Mammary epithelial cell (primary cell): ENCODE results near the gene TBP.

Experiments used
- CTCF ChIP-seq, 2 donors: IDR thresholded peaks in 1 of 2; conservative IDR thresholded peaks in 1 of 2; 2 replicates each; pipeline ENCODE4 v1.5.1; 2011 to 2012; ENCODE audit warnings: inconsistent platforms in 2 of 2, low read length in 2 of 2, mild to moderate bottlenecking in 2 of 2, control low read depth in 1 of 2, low read depth in 1 of 2; ENCODE audit not compliant: insufficient read depth in 1 of 2; ENCODE audit errors: extremely low read depth in 1 of 2
- EZH2 ChIP-seq: IDR thresholded peaks from 2 replicates; pipeline ENCODE4 v1.6.1; 2012; ENCODE audit warnings: low read length, inconsistent platforms, borderline replicate concordance

DNA sequence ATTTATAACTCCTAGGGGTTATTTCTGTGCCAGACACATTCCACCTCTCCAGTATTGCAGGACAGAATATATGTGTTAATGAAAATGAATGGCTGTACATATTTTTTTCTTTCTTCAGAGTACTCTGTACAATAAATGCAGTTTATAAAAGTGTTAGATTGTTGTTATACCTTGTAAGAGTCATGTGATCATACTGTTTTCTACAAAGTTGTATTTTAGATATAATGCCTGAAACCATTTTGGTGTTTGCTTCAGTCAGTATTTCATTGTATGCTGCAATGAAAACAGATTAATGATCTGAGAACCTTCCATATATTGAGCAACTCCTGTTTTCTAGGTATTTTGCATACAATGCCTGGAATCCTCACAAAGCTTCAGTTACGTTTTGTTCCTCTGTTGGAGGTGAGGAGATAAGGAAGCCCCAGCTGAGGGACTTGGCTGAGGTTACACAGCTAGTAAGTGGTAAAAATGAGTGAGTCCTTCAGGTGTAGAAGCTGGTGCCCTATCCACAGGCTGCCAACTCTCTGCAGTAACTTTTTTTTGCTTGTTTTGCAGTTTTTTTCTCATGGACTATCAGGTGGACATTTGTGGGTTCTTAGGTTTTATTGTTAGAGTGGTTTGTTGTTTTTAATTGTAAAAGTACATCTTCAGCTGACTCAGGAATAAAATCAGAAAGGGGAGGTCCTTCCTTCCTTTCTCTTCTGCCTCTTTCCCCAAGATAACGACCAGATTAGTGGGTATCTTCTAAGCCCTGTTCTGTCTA, 18.7 kb downstream of the TBP start:
- no peak for TF ChIP-seq EZH2
- no peak for TF ChIP-seq CTCF (conservative IDR thresholded peaks at IDR 0.05 in 1 of 2, IDR thresholded peaks at IDR 0.05 in 1 of 2; ENCODE audit: extremely low read depth in 1 of 2, insufficient read depth in 1 of 2, low read depth in 1 of 2, low read length in 2 of 2)
